HCT116 (cell line): Measurements from ENCODE around the gene ERGIC1. TPM values are rescaled to one million over a fixed set of nuclear protein-coding genes. Genes with fewer than 3 reads are reported as not detected.

Experiments used
- ATAC-seq: fragments of 200-7000 bp; cut with Tn5 transposase; 2 replicates; pipeline ENCODE4 v1.9.1; 2020; ENCODE audit warnings: mild to moderate bottlenecking, moderate library complexity
- BruUV-seq: library from RNA; stranded (reverse); fragments of 400-500 nt; replicated peaks from 2 replicates; lab custom pipeline; 2021; lab: Mats Ljungman, UMichigan
- CTCF ChIA-PET: fragments of 300-600 bp; sonication (Branson Sonifier 250); formaldehyde crosslinking; loops from one replicate; lab custom pipeline; 2021; ENCODE audit warnings: antibody characterized with exemption; lab: Charles Lee
- POLR2A ChIA-PET: fragments of 300-600, 350-600 bp; sonication (Branson Sonifier 250); formaldehyde crosslinking; loops from one replicate; lab custom pipeline; 2021; ENCODE audit warnings: antibody characterized with exemption; lab: Charles Lee
- RAD21 ChIA-PET, 2 experiments: fragments of 300-600 bp; sonication (Branson Sonifier 250); formaldehyde crosslinking; loops; one replicate each; lab custom pipeline; 2023; ENCODE audit warnings: low total read pairs in 2 of 2; ENCODE audit not compliant: uncharacterized antibody in 2 of 2, unreplicated experiment in 2 of 2, low non-redundant PET in 1 of 2; lab: Charles Lee
- DNase-seq: peaks from one replicate; pipeline ENCODE4 v3.0.0-alpha.2; 2010; ENCODE audit warnings: low read depth, low spot score
- H2AFZ ChIP-seq: fragments of 200-600 bp; shearing (Covaris generic), sonication (generic); 2 replicates; pipeline ENCODE4 v1.6.1; 2017; ENCODE audit warnings: low read depth, mixed run types, mixed read lengths, antibody characterized with exemption, low read length; ENCODE audit not compliant: poor library complexity, severe bottlenecking
- H3K27ac ChIP-seq: 2 replicates; pipeline ENCODE4 v1.5.1; 2012; ENCODE audit warnings: low read depth, low read length
- H3K27me3 ChIP-seq: fragments of 200-600 bp; sonication (generic); 2 replicates; pipeline ENCODE4 v1.6.1; 2016; ENCODE audit warnings: mixed run types, low read length, mixed read lengths; ENCODE audit not compliant: insufficient read depth
- H3K36me3 ChIP-seq, 2 experiments: fragments of 200-500 bp in 1 of 2; fragments of 200-600 bp in 1 of 2; sonication (Bioruptor generic) in 1 of 2; sonication (generic) in 1 of 2; 2 replicates each; pipeline versions ENCODE4 v1.5.1 to v1.6.1; 2014 to 2016; ENCODE audit warnings: low read length in 2 of 2, inconsistent platforms in 1 of 2, mixed read lengths in 1 of 2, mixed run types in 1 of 2; ENCODE audit not compliant: insufficient read depth in 2 of 2, control insufficient read depth in 1 of 2
- H3K4me1 ChIP-seq, 2 experiments: fragments of 200-600 bp in 1 of 2; sonication (generic) in 1 of 2; 2 replicates each; pipeline versions ENCODE4 v1.5.1 to v1.6.1; 2012 to 2017; ENCODE audit warnings: low read length in 2 of 2, inconsistent platforms in 1 of 2, mild to moderate bottlenecking in 1 of 2, mixed read lengths in 1 of 2, mixed run types in 1 of 2, moderate library complexity in 1 of 2; ENCODE audit not compliant: insufficient read depth in 2 of 2, control insufficient read depth in 1 of 2
- H3K4me2 ChIP-seq: fragments of 200-600 bp; sonication (generic); 2 replicates; pipeline ENCODE4 v1.6.1; 2017; ENCODE audit warnings: mixed run types, low read length, mixed read lengths
- H3K4me3 ChIP-seq, 2 experiments: fragments of 200-600 bp in 1 of 2; sonication (generic) in 1 of 2; replicated peaks in 1 of 2; 2 replicates each; pipeline ENCODE4 v1.5.1; 2011 to 2016; ENCODE audit warnings: low read length in 2 of 2, control low read depth in 1 of 2, low read depth in 1 of 2, mild to moderate bottlenecking in 1 of 2, mixed read lengths in 1 of 2, mixed run types in 1 of 2
- H3K79me2 ChIP-seq: fragments of 200-600 bp; sonication (generic); 2 replicates; pipeline ENCODE4 v1.6.1; 2017; ENCODE audit warnings: mild to moderate bottlenecking, mixed run types, low read length, moderate library complexity, mixed read lengths; ENCODE audit not compliant: insufficient read depth
- H3K9ac ChIP-seq: fragments of 200-600 bp; sonication (generic); 2 replicates; pipeline ENCODE4 v1.6.1; 2016; ENCODE audit warnings: low read length, mixed read lengths
- H3K9me2 ChIP-seq: fragments of 200-600 bp; sonication (generic), shearing (Covaris generic); 2 replicates; pipeline ENCODE4 v1.6.1; 2017; ENCODE audit warnings: mixed run types, mild to moderate bottlenecking, moderate library complexity; ENCODE audit not compliant: insufficient read depth
- H3K9me3 ChIP-seq, 2 experiments: fragments of 200-500 bp in 1 of 2; fragments of 200-600 bp in 1 of 2; sonication (Bioruptor generic) in 1 of 2; sonication (generic) in 1 of 2; 2 replicates each; pipeline ENCODE4 v1.6.1; 2014 to 2017; ENCODE audit warnings: low read length in 2 of 2, mixed read lengths in 2 of 2, inconsistent platforms in 1 of 2, low read depth in 1 of 2, mild to moderate bottlenecking in 1 of 2, mixed run types in 1 of 2, moderate library complexity in 1 of 2; ENCODE audit not compliant: control insufficient read depth in 1 of 2, insufficient read depth in 1 of 2
- H4K20me1 ChIP-seq: fragments of 200-600 bp; sonication (generic), shearing (Covaris generic); 2 replicates; pipeline ENCODE4 v1.6.1; 2017; ENCODE audit warnings: mixed run types, mild to moderate bottlenecking, moderate library complexity; ENCODE audit not compliant: insufficient read depth
- CEBPB ChIP-seq: IDR thresholded peaks from 2 replicates; pipeline ENCODE4 v1.6.1; 2012; ENCODE audit warnings: low read depth
- EGR1 ChIP-seq: IDR thresholded peaks from 2 replicates; pipeline ENCODE4 v1.6.1; 2012; ENCODE audit warnings: low read depth
- EZH2 ChIP-seq: fragments of 200-600 bp; sonication (generic); IDR thresholded peaks from 2 replicates; pipeline ENCODE4 v1.6.1; 2017; ENCODE audit warnings: antibody characterized with exemption, mixed run types
- EZH2phosphoT487 ChIP-seq: fragments of 200-600 bp; IDR thresholded peaks from 2 replicates; pipeline ENCODE4 v1.6.1; 2018; ENCODE audit warnings: antibody characterized with exemption, borderline replicate concordance
- FOSL1 ChIP-seq: IDR thresholded peaks from 2 replicates; pipeline ENCODE4 v1.6.1; 2012; ENCODE audit warnings: low read depth
- MAX ChIP-seq: IDR thresholded peaks from 2 replicates; pipeline ENCODE4 v1.6.1; 2012
- POLR2AphosphoS5 ChIP-seq: IDR thresholded peaks from 2 replicates; pipeline ENCODE4 v1.6.1; 2011; ENCODE audit warnings: mild to moderate bottlenecking, low read depth, low read length, moderate library complexity
- RAD21 ChIP-seq: IDR thresholded peaks from 2 replicates; pipeline ENCODE4 v1.6.1; 2012; ENCODE audit warnings: low read depth, mild to moderate bottlenecking
- SRF ChIP-seq: IDR thresholded peaks from 2 replicates; pipeline ENCODE4 v1.6.1; 2012; ENCODE audit warnings: low read depth
- TCF7L2 ChIP-seq: IDR thresholded peaks from 2 replicates; pipeline ENCODE4 v1.7.0; 2011; ENCODE audit warnings: borderline replicate concordance, inconsistent platforms; ENCODE audit not compliant: insufficient read depth, insufficient read length; ENCODE audit errors: extremely low read depth
- YY1 ChIP-seq: IDR thresholded peaks from 2 replicates; pipeline ENCODE4 v1.6.1; 2011; ENCODE audit warnings: low read length, low read depth, moderate library complexity, mild to moderate bottlenecking; ENCODE audit not compliant: insufficient replicate concordance; ENCODE audit errors: extremely low read depth
- ZNF274 ChIP-seq: fragments of 200-500 bp; sonication (Bioruptor generic); IDR thresholded peaks from 2 replicates; pipeline ENCODE4 v1.6.1; 2014; ENCODE audit warnings: mild to moderate bottlenecking, low read depth, low read length, inconsistent platforms
- intact Hi-C: fragments of 100-400 bp; cut with micrococcal nuclease; formaldehyde crosslinking; loops from 2 replicates; pipeline ENCODE4 v1.10.0; 2022
- total RNA-seq: library from RNA; stranded (reverse); gene quantifications from one replicate; pipeline ENCODE4 v1.2.1, GENCODE V29; 2021; ENCODE audit not compliant: unreplicated experiment
- TF ChIP-seq, protein P1 (sequence below): IDR thresholded peaks from 2 replicates; pipeline ENCODE4 v1.6.1; 2012
- TF ChIP-seq, protein P2 (sequence below): IDR thresholded peaks from 2 replicates; pipeline ENCODE4 v1.6.1; 2012; ENCODE audit warnings: low read depth

Gene ERGIC1
- total RNA-seq, 1 experiment from 2014 or later, result 73.3 TPM

DNA sequence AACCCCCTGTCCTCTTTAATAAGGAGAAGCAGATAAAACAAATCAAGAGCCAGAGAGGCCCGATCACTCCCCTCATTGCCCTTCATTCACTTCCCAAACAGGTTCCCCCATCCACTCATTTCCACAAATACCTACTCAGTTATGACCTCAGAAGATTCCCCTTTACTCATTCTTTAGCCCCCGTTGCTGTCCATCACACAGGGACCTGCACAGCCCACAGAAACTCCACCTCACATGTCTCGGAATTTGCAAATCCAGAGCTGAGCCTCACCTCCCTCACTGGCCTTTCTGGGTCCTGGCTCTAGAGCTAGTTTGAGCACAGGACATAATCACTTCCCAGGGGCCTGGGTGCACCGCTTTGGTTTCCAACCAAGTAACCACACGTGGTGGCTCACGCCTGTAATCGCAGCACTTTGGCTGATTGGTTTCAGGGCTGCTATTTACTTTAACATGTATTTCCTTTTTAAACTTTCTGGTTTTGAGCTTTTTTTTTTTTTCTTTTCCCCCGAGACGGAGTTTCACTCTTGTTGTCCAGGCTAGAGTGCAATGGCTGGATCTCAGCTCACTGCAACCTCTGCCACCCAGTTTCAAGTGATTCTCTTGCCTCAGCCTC lies 167.3 kb downstream of the ERGIC1 start:
- ChIA-PET RAD21 (no interaction called here), POLR2A (no interaction called here), CTCF (no interaction called here)
- Histone ChIP-seq H3K4me1 (no peaks in the 10 kb centered on the region), H3K36me3 (peaks cover 0 to 8% of the 10 kb centered on the region in 2 experiments; a peak in 2 of 4 replicates), H4K20me1 (no peaks in the 10 kb centered on the region), H3K27ac (no peak overlapping the region), H3K9ac (no peak overlapping the region), H3K27me3 (no peaks in the 10 kb centered on the region), H2AFZ (no peak overlapping the region), H3K9me2 (no peaks in the 10 kb centered on the region), H3K79me2 (peaks cover 56% of the 10 kb centered on the region), H3K4me2 (no peak overlapping the region), H3K9me3 (no peaks in the 10 kb centered on the region), H3K4me3 (no peak overlapping the region)
- no peak for DNase-seq
- intact Hi-C loops, result no loop called here
- BruUV-seq, result no TSS peak
- no peak for ATAC-seq
- TF ChIP-seq FOSL1 (no peak), MAX (no peak), EZH2phosphoT487 (no peak), CEBPB (no peak), EGR1 (no peak), EZH2 (no peak), ZNF274 (no peak), SRF (no peak), RAD21 (no peak), POLR2AphosphoS5 (no peak), TCF7L2 (no peak), YY1 (no peak)
- TF ChIP-seq, protein P1, sequence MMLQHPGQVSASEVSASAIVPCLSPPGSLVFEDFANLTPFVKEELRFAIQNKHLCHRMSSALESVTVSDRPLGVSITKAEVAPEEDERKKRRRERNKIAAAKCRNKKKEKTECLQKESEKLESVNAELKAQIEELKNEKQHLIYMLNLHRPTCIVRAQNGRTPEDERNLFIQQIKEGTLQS, result no peak
- TF ChIP-seq, protein P2, sequence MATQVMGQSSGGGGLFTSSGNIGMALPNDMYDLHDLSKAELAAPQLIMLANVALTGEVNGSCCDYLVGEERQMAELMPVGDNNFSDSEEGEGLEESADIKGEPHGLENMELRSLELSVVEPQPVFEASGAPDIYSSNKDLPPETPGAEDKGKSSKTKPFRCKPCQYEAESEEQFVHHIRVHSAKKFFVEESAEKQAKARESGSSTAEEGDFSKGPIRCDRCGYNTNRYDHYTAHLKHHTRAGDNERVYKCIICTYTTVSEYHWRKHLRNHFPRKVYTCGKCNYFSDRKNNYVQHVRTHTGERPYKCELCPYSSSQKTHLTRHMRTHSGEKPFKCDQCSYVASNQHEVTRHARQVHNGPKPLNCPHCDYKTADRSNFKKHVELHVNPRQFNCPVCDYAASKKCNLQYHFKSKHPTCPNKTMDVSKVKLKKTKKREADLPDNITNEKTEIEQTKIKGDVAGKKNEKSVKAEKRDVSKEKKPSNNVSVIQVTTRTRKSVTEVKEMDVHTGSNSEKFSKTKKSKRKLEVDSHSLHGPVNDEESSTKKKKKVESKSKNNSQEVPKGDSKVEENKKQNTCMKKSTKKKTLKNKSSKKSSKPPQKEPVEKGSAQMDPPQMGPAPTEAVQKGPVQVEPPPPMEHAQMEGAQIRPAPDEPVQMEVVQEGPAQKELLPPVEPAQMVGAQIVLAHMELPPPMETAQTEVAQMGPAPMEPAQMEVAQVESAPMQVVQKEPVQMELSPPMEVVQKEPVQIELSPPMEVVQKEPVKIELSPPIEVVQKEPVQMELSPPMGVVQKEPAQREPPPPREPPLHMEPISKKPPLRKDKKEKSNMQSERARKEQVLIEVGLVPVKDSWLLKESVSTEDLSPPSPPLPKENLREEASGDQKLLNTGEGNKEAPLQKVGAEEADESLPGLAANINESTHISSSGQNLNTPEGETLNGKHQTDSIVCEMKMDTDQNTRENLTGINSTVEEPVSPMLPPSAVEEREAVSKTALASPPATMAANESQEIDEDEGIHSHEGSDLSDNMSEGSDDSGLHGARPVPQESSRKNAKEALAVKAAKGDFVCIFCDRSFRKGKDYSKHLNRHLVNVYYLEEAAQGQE, result no peak

Other genes starting within 250 kb of the ERGIC1 start
- gene NEURL1B, start 193.0 kb upstream of the ERGIC1 start, total RNA-seq, result 5.8 TPM
- gene DUSP1, start 63.1 kb upstream of the ERGIC1 start, total RNA-seq, result 16.6 TPM
- gene RPL26L1, start 125.2 kb downstream of the ERGIC1 start, total RNA-seq, result 58.3 TPM
- gene ATP6V0E1, start 149.5 kb downstream of the ERGIC1 start, total RNA-seq, result 84.6 TPM
- 7.7 TPM for gene CREBRF, start 222.1 kb downstream of the ERGIC1 start, total RNA-seq